Measurements from ENCODE around the gene GPX5.
"Not testable (repeated sequence)": the region's sequence is repeated elsewhere in the genome, so short reads cannot be mapped to it uniquely, and the experiment has no call there.

The GPX5 gene, protein sequence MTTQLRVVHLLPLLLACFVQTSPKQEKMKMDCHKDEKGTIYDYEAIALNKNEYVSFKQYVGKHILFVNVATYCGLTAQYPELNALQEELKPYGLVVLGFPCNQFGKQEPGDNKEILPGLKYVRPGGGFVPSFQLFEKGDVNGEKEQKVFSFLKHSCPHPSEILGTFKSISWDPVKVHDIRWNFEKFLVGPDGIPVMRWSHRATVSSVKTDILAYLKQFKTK

GRCh38 chr6:28525496-28526039 lies at the start of gene GPX5:
Gene GPX5, plus strand, starts transcription at chr6:28525881. Its CDS starts 133 bp downstream, at chr6:28526014.
- DNase-seq: no peak

GRCh38 chr6:28478518-28478917 lies 47.2 kb upstream of the GPX5 start:
- DNase-seq: no peak

- no peak for DNase-seq
These were observed 45.3 kb upstream of the GPX5 start for GRCh38 chr6:28480253-28480932.

- DNase-seq: no peak
These were observed 40.2 kb upstream of the GPX5 start for GRCh38 chr6:28485482-28485881.

- no peak for DNase-seq
These were observed 39.1 kb upstream of the GPX5 start for GRCh38 chr6:28486533-28486932.

DNA sequence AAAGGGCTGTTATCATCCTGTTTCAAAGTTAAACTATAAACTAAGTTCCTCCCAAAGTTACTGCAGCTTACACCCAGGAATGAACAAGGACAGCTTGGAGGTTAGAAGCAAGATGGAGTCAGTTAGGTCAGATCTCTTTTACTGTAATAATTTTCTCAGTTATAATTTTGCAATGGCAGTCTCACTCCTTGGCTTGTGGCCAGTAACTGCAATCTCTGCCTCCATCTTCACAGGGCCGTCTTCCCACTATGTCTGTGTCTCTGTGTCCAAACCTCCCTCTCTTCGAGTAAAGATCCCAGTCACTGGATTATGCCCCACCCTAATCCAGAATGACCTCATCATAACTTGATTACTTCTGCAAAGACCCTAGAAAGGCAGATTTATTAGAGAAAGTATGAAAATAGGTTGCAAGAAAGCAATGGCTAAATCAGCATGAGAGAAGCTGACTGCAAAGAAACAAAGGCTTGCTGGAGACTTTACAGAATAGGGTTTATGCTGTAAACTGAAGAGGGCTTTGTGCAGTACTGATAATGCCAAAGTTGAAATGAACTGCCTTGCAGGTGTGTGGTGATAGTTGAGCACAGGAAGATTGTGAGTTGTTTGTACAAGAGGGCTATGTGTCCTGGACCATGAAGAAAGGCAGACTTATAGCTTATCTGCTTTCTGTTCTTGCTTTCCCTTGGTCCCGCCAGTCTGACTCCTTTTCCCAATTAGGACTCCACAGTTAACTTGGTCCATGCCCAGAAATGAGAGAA lies 38.5 kb upstream of the GPX5 start:
- no peak for DNase-seq

DNA sequence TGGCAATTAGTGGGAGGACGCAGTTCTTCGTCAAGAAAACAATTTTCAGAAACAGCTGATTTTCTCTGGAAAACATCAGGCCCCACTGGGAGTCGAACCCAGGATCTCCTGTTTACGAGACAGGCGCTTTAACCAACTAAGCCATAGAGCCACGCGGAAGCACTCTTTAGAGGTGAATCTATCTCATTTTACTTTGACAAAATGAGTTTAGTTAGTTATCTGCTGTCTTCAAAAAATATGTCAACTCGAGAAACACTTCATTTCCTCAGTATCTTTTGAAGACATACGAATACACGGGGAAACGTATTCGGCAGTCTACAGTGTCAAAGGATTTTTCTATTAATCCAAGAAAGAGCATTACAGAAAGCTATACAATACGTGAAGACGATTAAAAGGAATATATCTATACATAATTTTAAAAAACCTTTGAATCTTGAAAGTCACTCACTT lies 36.7 kb upstream of the GPX5 start:
- DNase-seq: no peak

GRCh38 chr6:28489366-28490204 lies 36.1 kb upstream of the GPX5 start:
- no peak for DNase-seq

DNA sequence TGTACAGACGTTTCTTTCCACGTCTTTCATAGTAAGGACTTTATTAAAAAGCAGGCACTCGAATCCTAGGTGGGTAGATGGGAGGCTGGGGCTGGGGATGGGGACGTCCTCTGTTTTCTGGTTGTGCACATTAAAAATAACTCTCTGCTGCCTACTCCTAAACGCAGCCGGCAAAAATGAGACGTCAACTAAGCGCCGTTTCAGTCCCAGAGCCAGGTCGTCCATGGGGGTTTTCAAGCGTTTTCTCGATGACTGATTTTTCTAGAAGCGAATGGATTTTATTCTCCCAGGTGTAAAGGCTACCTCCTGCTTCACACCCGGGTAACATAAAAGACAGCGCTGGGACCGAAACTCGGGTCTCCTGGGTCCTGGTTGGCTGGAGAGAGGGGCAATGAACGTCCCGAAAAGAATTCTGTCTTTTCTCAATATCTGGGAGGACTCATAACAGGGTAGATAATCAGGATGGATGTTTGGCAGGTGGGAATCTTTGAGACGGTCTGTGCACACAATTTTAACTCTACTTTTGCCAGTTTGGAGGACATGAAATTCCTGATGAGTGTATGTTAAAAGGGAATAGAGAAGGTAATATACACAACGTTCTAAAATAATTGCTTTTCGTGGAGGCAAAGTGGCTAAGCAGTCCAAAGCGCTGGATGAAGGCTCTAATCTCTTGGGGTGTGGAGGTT lies 35.3 kb upstream of the GPX5 start:
- DNase-seq: no peak

- no peak for DNase-seq
These were observed 33.7 kb upstream of the GPX5 start for GRCh38 chr6:28491984-28492317.

DNA sequence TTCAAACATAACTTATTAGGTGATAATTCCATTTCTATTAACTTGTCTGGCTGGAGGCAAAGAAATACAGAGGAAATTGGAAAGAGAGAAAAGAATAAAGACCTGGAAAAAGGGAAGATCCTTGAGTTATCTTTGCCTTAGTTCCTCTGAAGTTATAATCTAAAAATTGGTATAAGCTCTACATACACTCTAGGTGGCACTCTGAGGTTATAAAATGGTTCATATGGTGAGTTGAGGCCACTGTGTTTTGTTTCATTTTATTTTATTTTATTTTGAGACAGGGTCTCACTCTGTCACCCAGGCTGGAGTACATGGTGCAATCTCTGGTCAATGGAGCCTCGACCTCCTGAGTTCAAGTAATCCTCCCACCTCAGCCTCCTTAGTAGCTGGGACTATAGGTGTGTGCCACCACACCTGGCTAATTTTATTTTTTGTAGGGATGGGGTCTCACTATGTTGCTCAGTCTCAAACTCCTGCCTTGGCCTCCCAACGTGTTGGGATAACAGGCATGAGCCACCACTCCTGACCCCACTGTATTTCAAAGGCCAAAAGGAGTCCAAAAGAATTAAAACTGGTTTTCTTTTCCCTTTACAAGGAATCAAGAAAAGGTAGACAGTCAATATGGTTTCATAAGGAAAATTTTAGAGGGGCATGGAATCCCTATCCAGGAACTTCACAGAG lies 29.4 kb upstream of the GPX5 start:
- DNase-seq: no peak

GRCh38 chr6:28497306-28497705 lies 28.4 kb upstream of the GPX5 start:
- no peak for DNase-seq

DNA sequence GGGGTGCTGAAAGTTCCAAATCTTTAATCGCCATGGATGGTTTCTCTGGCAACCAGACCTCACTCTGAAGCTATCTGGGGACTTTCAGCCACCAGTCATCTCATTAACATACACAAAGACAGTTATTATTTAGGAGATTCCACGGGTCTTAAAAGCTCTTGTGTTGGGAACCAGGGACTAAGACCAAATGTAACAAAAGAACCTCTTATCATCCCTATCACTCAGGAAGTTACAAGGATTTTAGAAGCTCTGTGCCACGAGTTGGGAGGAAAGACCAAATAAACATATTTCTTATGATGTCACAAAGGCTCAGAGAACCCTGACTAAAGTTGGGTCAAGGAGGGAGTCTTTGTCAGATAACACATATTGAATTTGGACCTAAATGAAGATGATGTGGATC lies 27.8 kb upstream of the GPX5 start:
- no peak for DNase-seq

- DNase-seq: no peak
These were observed 24.4 kb upstream of the GPX5 start for GRCh38 chr6:28501259-28501658.

DNA sequence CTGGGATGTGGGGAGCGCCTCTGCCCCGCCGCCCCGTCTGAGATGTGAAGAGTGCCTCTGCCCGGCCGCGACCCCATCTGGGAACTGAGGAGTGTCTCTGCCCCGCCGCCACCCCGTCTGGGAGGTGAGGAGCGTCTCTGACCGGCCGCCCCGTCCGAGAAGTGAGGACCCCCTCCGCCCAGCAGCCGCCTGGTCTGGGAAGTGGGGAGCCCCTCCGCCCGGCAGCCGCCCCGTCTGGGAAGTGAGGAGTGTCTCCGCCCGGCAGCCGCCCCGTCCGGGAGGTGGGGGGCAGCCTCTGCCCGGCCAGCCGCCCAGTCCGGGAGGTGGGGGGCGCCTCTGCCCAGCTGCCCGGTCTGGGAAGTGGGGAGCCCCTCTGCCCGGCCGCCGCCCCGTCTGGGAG lies 23.5 kb upstream of the GPX5 start:
- not testable (repeated sequence) for DNase-seq

DNA sequence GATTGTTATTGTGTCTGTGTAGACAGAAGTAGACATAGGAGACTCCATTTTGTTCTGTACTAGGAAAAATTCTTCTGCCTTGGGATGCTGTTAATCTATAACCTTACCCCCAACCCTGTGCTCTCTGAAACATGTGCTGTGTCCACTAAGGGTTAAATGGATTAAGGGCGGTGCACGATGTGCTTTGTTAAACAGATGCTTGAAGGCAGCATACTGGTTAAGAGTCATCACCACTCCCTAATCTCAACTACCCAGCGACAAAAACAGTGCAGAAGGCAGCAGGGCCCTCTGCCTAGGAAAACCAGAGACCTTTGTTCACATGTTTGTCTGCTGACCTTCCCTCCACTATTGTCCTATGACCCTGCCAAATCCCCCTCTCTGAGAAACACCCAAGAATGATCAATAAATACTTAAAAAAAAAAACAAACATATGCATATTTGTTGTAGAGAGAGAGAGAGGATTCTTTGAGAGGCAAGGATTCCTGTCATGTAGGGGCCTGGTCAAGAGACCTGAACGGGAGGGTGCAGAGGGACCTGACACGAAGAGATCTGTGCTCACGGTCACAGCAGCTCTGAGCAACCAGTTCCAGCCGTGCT lies 22.9 kb upstream of the GPX5 start:
- DNase-seq: not testable (repeated sequence)

DNA sequence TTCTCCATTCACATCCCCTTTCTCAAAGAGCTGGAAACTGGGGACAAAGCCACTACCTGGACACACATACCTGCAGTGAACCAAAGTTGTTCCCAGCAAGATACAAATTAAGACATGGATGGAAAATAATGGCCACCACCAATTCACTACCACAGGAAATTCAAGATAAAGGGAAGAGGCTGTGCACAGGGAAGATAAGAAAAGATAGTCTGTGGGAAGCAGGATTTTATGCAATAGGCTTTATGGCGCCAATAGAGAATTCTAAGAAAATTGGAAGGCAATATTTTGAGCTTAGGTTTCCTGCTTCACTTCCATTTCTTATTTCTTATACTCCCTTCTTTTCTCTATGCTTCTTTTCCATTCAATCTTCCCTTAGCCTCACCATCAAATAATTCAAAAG lies 19.9 kb upstream of the GPX5 start:
- no peak for DNase-seq

DNA sequence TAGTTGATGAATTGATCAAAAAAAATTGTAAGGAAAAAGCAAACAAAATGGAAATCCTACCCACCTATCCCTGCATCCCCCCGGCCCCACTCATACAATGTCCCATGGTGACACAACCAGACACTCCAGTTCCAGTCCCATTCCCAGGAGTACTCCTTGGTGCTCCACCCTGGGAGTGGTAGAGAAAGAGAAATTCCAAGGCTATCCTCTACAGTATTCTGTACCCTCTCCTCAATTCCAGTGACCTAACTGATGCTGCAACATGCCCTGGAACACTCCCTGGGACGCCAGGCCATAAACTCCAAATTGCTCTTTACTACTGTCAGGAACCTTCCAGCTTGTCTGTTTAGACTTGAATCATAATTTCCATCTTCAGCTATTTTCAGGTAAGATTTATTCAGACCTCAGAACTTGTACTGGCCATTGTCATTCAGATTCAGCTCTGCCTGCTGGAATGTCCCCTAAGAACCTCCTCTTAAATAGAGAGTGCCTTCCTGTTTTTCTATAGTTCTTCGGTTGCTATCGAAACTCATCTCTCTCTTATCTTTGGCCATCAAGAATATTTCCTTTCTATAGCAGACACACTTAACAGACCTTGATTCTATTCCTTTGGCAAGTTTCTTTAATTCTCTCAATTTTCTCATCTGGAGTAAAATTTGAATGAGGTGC lies 18.7 kb upstream of the GPX5 start:
- no peak for DNase-seq

GRCh38 chr6:28511628-28512300 lies 13.9 kb upstream of the GPX5 start:
- DNase-seq: no peak

DNA sequence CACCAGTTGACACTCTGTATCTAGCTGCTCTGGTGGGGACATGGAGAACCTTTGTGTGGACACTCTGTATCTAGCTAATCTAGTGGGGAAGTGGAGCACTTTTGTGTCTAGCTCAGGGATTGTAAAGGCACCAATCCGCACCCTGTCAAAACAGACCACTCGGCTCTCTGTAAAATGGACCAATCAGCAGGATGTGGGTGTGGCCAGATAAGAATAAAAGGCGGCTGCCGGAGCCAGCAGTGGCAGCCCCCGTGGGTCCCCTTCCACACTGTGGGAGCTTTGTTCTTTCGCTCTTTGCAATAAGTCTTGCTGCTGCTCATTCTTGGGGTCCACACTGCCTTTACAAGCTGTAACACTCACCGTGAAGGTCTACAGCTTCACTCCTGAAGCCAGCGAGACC lies 13.3 kb upstream of the GPX5 start:
- not testable (repeated sequence) for DNase-seq
